Endothelial cell of umbilical vein (primary cell): Measurements from ENCODE around the gene RNF144B. TPM values are rescaled to one million over a fixed set of nuclear protein-coding genes. Genes with fewer than 3 reads are reported as not detected.

Source experiments
- BruUV-seq: library from RNA; stranded (reverse); fragments of 400-500 nt; replicated peaks from 2 replicates; lab custom pipeline; 2021; lab: Mats Ljungman, UMichigan
- CTCF ChIA-PET: fragments of 300-600, 350-600 bp; sonication (Branson Sonifier 250); formaldehyde crosslinking; loops from one replicate; lab custom pipeline; 2021; ENCODE audit warnings: antibody characterized with exemption, inconsistent platforms; lab: Charles Lee
- POLR2A ChIA-PET: fragments of 300-600, 350-600 bp; sonication (Branson Sonifier 250); formaldehyde crosslinking; loops from one replicate; lab custom pipeline; 2021; ENCODE audit warnings: antibody characterized with exemption, inconsistent platforms; lab: Charles Lee
- DNase-seq: peaks from one replicate; pipeline ENCODE4 v3.0.0-alpha.2; 2011; ENCODE audit warnings: low read depth, low spot score
- FAIRE-seq: peaks from 2 replicates; lab custom pipeline; 2011; peaks lifted over from hg19 to GRCh38; lab: Jason Lieb, UNC
- H2AFZ ChIP-seq: 2 replicates; pipeline ENCODE4 v1.6.0; 2012; ENCODE audit warnings: low read depth, low read length, control low read depth, inconsistent platforms
- H3K27ac ChIP-seq: 2 replicates; pipeline ENCODE4 v1.5.1; 2011; ENCODE audit warnings: low read depth, mild to moderate bottlenecking, control low read depth, low read length, moderate library complexity; ENCODE audit not compliant: insufficient read depth
- H3K27me3 ChIP-seq, 2 experiments: 2 replicates each; pipeline versions ENCODE4 v1.6.0 to v1.6.1; 2011; ENCODE audit warnings: low read length in 2 of 2, mixed read lengths in 1 of 2; ENCODE audit not compliant: control insufficient read depth in 2 of 2, insufficient read depth in 2 of 2
- H3K36me3 ChIP-seq, 2 experiments: 2 replicates in 1 of 2; 3 replicates in 1 of 2; pipeline ENCODE4 v1.5.1; 2011; ENCODE audit warnings: low read length in 2 of 2, mild to moderate bottlenecking in 1 of 2, moderate library complexity in 1 of 2; ENCODE audit not compliant: control insufficient read depth in 2 of 2, insufficient read depth in 2 of 2; ENCODE audit errors: extremely low read depth in 1 of 2
- H3K4me1 ChIP-seq: 3 replicates; pipeline ENCODE4 v1.5.1; 2011; ENCODE audit warnings: mild to moderate bottlenecking, low read length; ENCODE audit not compliant: control insufficient read depth, insufficient read depth; ENCODE audit errors: extremely low read depth
- H3K4me2 ChIP-seq: 2 replicates; pipeline ENCODE4 v1.6.1; 2011; ENCODE audit warnings: low read length, control low read depth, mixed read lengths; ENCODE audit not compliant: insufficient read depth
- H3K4me3 ChIP-seq, 3 experiments: fragments of 200-600 bp in 1 of 3; sonication (generic), shearing (Covaris generic) in 1 of 3; replicated peaks in 1 of 3; 2 replicates each; pipeline ENCODE4 v1.5.1; 2011 to 2016; ENCODE audit warnings: control low read depth in 3 of 3, low read length in 3 of 3, mild to moderate bottlenecking in 2 of 3, inconsistent platforms in 1 of 3, low read depth in 1 of 3, moderate library complexity in 1 of 3; ENCODE audit not compliant: insufficient read depth in 1 of 3
- H3K79me2 ChIP-seq: 2 replicates; pipeline ENCODE4 v1.6.0; 2012; ENCODE audit warnings: low read length, inconsistent platforms; ENCODE audit not compliant: control insufficient read depth, insufficient read depth
- H3K9ac ChIP-seq: replicated peaks from 2 replicates; pipeline ENCODE3; 2011; ENCODE audit warnings: low read length, control low read depth; ENCODE audit not compliant: insufficient read depth; ENCODE audit errors: extremely low read depth
- H3K9me1 ChIP-seq: replicated peaks from 3 replicates; pipeline ENCODE4 v1.6.0; 2011; ENCODE audit warnings: mild to moderate bottlenecking, low read length; ENCODE audit not compliant: control insufficient read depth, insufficient read depth; ENCODE audit errors: extremely low read depth
- H3K9me3 ChIP-seq: replicated peaks from 2 replicates; pipeline ENCODE4 v1.5.1; 2012; ENCODE audit warnings: low read length, inconsistent platforms; ENCODE audit not compliant: control insufficient read depth, insufficient read depth
- H4K20me1 ChIP-seq: replicated peaks from 2 replicates; pipeline ENCODE3; 2011; ENCODE audit warnings: mild to moderate bottlenecking, low read length; ENCODE audit not compliant: control insufficient read depth, insufficient read depth; ENCODE audit errors: extremely low read depth
- EZH2 ChIP-seq: IDR thresholded peaks from 2 replicates; pipeline ENCODE4 v1.6.1; 2012; ENCODE audit warnings: borderline replicate concordance, low read depth, mild to moderate bottlenecking, moderate library complexity, low read length, inconsistent platforms; ENCODE audit not compliant: severe bottlenecking
- FOS ChIP-seq: IDR thresholded peaks from 2 replicates; pipeline ENCODE4 v1.6.1; 2011; ENCODE audit warnings: mild to moderate bottlenecking, low read length, moderate library complexity, borderline replicate concordance; ENCODE audit not compliant: insufficient read depth
- POLR2A ChIP-seq: IDR thresholded peaks from 2 replicates; pipeline ENCODE4 v1.6.1; 2012; ENCODE audit warnings: low read depth, mild to moderate bottlenecking, control low read depth, low read length
- POLR2AphosphoS5 ChIP-seq: IDR thresholded peaks from 2 replicates; pipeline ENCODE4 v1.6.1; 2012; ENCODE audit warnings: low read depth, mild to moderate bottlenecking, control low read depth, low read length, moderate library complexity; ENCODE audit not compliant: insufficient read depth
- dilution Hi-C: fragments of 300-500 bp; cut with MboI; formaldehyde crosslinking; loops from one replicate; pipeline ENCODE4 v1.15.0; 2019; ENCODE audit warnings: low sequenced_read_pairs; ENCODE audit not compliant: extremely low pct_ligation_motif_present
- intact Hi-C: fragments of 100-400 bp; cut with micrococcal nuclease; formaldehyde crosslinking; loops from one replicate; pipeline ENCODE4 v1.10.0; 2022
- polyA plus RNA-seq, 4 experiments: library from polyadenylated mRNA; depleted of rRNA in 3 of 4; stranded (reverse) in 3 of 4; unstranded in 1 of 4; fragments of >200 nt; gene quantifications; 2 replicates each; pipeline versions ENCODE4 v1.2.1 to v1.2.3, GENCODE V29; 2011 to 2012; ENCODE audit warnings: missing spikeins in 1 of 4
- total RNA-seq: library from RNA; stranded (reverse); gene quantifications from 2 replicates; pipeline ENCODE4 v1.2.3, GENCODE V29; 2021
- TF ChIP-seq, protein P1 (sequence below), 2 donors: IDR thresholded peaks; 1 replicate in 1 of 2; 2 replicates in 1 of 2; pipeline ENCODE4 v1.5.1; 2011; ENCODE audit warnings: low read length in 2 of 2, mild to moderate bottlenecking in 2 of 2, moderate library complexity in 2 of 2, control low read depth in 1 of 2, inconsistent platforms in 1 of 2, low read depth in 1 of 2; ENCODE audit not compliant: insufficient read depth in 1 of 2; ENCODE audit errors: extremely low read depth in 1 of 2

The RNF144B gene
- total and polyA plus RNA-seq, 2 donors (not counting 3 experiments of a cell fraction or from before 2014, with no cell fraction given): 18.1 to 97.3 TPM

DNA sequence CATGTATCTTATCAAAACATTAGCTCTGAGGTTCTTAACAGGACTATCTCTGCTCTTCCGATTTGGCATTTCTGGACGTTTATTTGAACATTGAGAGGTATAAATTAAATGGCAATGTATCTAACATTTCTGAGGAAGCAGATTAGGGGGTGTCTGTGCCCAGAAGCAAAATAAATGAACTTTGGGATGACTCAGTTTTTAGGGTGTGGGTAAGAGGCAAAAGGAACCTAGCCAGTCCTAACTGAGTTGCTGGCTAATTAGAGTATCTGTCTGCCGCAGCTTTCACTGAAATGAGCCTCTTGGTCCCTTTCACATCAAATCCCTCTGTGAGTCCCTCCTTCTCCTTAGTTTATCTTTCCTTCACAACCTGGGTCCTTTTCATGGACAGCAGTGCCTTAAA, 1.1 kb downstream of the RNF144B start:
- FAIRE-seq: peak; percentile 8

DNA sequence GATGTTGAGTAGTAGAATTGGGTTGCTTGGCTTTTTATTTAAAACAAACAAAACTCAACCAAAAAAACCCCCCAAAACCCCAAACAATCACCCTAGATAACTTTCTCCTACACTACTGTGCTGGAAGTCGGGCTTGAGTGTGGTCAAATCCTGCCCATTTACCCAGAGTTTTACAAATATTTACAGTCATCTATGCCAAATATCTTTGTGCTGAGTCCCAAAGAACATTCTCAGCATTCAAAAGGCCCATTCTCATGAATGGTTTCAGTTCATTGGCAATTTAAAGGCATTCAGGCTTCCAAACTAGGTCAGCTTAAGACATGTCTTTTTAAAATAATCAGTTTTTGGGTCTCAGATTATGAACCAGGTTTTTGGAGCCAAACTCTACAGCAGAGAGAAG, 1.8 kb downstream of the RNF144B start:
- POLR2A ChIA-PET: no interaction called here
- H3K4me1 ChIP-seq: peaks cover 46% of the 10 kb centered on the region
- H3K27me3 ChIP-seq: no peaks in the 10 kb centered on the region
- CTCF ChIA-PET: interaction anchor here (1.1 to 3.1 kb wide), 2 partner anchors 9 to 67 kb away, joined by 5 to 13 read pairs; no protein-coding TSS in a partner anchor
- no peaks in the 10 kb centered on the region for H3K36me3 ChIP-seq
- TF ChIP-seq FOS: no peak
- no peak for TF ChIP-seq EZH2
- peak; percentile 15 for TF ChIP-seq POLR2A
- TF ChIP-seq, protein P1, sequence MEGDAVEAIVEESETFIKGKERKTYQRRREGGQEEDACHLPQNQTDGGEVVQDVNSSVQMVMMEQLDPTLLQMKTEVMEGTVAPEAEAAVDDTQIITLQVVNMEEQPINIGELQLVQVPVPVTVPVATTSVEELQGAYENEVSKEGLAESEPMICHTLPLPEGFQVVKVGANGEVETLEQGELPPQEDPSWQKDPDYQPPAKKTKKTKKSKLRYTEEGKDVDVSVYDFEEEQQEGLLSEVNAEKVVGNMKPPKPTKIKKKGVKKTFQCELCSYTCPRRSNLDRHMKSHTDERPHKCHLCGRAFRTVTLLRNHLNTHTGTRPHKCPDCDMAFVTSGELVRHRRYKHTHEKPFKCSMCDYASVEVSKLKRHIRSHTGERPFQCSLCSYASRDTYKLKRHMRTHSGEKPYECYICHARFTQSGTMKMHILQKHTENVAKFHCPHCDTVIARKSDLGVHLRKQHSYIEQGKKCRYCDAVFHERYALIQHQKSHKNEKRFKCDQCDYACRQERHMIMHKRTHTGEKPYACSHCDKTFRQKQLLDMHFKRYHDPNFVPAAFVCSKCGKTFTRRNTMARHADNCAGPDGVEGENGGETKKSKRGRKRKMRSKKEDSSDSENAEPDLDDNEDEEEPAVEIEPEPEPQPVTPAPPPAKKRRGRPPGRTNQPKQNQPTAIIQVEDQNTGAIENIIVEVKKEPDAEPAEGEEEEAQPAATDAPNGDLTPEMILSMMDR (IDR thresholded peaks at IDR 0.05; ENCODE audit: extremely low read depth in 1 of 2, insufficient read depth in 1 of 2, low read depth in 1 of 2, low read length in 2 of 2): no peak
- TF ChIP-seq POLR2AphosphoS5: no peak
- no peaks in the 10 kb centered on the region for H4K20me1 ChIP-seq
- no TSS peak for BruUV-seq
- FAIRE-seq: no peak
- intact Hi-C loops: loop anchor here (5.0 to 10.0 kb wide), 3 partner anchors 47 to 234 kb away; partner anchors contain the start of genes DEK, KDM1B and TPMT
- no peaks in the 10 kb centered on the region for H3K9me3 ChIP-seq
- peaks cover 64% of the 10 kb centered on the region for H3K79me2 ChIP-seq
- DNase-seq: peak; percentile 61
- no peak overlapping the region for H2AFZ ChIP-seq
- H3K27ac ChIP-seq: peak overlapping the region; percentile 79
- peak overlapping the region; percentile 79 for H3K4me2 ChIP-seq
- peak overlapping the region; percentile 86 for H3K9ac ChIP-seq
- H3K4me3 ChIP-seq: peak overlapping the region; percentile 79 to 96 (median 89)
- dilution Hi-C loops: no loop called here
- no peaks in the 10 kb centered on the region for H3K9me1 ChIP-seq

More for the DNA sequence above, 1.1 kb downstream of the RNF144B start:
- H3K9me1 ChIP-seq: no peaks in the 10 kb centered on the region
- no peaks in the 10 kb centered on the region for H3K36me3 ChIP-seq
- H2AFZ ChIP-seq: no peak overlapping the region
- H3K9ac ChIP-seq: peak overlapping the region; percentile 86
- no peaks in the 10 kb centered on the region for H3K27me3 ChIP-seq
- POLR2A ChIA-PET: interaction anchor here (1.2 kb wide), 1 partner anchor 9 kb away, joined by 3 read pairs; no protein-coding TSS in a partner anchor
- DNase-seq: peak; percentile 57
- CTCF ChIA-PET: interaction anchor here (2.3 to 3.1 kb wide), 3 partner anchors 10 to 65 kb away, joined by 7 to 13 read pairs (median 11); no protein-coding TSS in a partner anchor
- no peak for TF ChIP-seq POLR2AphosphoS5
- H3K9me3 ChIP-seq: no peaks in the 10 kb centered on the region
- no TSS peak for BruUV-seq
- peaks cover 58% of the 10 kb centered on the region for H3K79me2 ChIP-seq
- no peaks in the 10 kb centered on the region for H4K20me1 ChIP-seq
- H3K4me2 ChIP-seq: peak overlapping the region; percentile 79
- H3K4me3 ChIP-seq: peak overlapping the region; percentile 79 to 96 (median 89)
- H3K27ac ChIP-seq: peak overlapping the region; percentile 79
- H3K4me1 ChIP-seq: peaks cover 39% of the 10 kb centered on the region
- dilution Hi-C loops (no loop called here), intact Hi-C loops (loop anchor here (5.0 to 10.0 kb wide), 3 partner anchors 46 to 233 kb away; partner anchors contain the start of genes DEK, KDM1B and TPMT)
